GM19324 (cell line): ENCODE results near the gene ADAMTSL5.

ENCODE experiments used
- ATAC-seq: cut with Tn5 transposase; IDR thresholded peaks from one replicate; pipeline ENCODE4 v1.9.1; 2021; ENCODE audit warnings: mild to moderate bottlenecking, moderate library complexity; ENCODE audit not compliant: unreplicated experiment, low FRiP score

The ADAMTSL5 gene

DNA sequence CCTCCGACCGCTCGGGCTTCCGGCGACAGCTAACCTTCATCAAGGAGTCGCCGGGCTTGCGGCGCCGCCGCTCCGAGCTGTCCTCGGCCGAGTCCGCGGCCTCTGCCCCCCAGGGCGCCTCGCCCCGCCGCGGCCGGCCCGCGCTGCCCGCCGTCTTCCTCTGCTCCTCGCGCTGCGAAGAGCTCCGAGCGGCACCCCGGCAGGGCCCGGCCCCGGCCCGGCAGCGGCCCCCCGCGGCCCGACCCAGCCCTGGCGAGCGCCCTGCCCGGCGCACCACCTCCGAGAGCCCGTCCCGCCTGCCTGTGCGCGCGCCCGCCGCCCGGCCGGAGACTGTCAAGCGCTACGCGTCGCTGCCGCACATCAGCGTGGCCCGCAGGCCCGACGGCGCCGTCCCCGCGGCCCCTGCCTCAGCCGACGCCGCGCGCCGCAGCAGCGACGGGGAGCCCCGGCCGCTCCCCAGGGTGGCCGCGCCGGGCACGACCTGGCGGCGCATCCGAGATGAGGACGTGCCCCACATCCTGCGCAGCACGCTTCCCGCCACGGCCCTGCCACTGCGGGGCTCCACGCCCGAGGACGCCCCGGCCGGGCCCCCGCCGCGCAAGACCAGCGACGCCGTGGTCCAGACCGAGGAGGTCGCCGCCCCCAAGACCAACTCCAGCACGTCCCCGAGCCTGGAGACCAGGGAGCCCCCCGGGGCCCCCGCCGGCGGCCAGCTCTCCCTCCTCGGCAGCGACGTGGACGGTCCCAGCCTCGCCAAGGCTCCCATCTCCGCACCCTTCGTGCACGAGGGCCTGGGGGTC is 43.4 kb downstream of the ADAMTSL5 start:
- ATAC-seq: no peak

DNA sequence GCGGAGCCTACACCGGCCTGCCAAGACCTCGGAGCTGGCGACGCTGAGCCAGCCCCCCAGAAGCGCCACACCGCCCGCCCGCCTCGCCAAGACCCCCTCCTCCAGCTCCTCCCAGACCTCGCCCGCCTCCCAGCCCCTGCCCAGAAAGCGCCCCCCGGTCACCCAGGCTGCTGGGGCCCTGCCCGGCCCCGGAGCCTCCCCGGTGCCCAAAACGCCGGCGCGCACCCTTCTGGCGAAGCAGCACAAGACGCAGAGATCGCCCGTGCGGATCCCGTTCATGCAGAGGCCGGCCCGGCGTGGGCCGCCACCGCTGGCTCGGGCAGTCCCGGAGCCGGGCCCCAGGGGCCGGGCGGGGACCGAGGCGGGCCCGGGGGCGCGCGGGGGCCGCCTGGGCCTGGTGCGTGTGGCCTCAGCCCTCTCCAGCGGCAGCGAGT is 44.0 kb downstream of the ADAMTSL5 start:
- ATAC-seq: no peak

DNA sequence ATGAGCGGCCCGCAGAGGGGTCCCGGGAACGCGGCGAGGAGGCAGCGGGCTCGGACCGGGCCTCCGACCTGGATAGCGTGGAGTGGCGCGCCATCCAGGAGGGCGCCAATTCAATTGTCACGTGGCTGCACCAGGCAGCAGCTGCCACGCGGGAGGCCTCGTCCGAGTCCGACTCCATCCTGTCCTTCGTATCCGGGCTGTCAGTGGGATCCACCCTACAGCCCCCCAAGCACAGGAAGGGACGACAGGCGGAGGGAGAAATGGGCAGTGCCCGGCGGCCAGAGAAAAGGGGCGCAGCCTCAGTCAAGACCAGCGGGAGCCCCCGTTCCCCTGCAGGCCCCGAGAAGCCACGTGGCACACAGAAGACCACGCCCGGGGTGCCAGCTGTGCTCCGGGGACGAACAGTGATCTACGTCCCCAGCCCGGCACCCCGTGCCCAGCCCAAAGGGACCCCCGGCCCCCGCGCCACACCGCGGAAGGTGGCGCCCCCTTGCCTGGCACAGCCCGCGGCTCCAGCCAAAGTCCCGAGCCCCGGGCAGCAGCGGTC is 44.5 kb downstream of the ADAMTSL5 start:
- ATAC-seq: no peak

DNA sequence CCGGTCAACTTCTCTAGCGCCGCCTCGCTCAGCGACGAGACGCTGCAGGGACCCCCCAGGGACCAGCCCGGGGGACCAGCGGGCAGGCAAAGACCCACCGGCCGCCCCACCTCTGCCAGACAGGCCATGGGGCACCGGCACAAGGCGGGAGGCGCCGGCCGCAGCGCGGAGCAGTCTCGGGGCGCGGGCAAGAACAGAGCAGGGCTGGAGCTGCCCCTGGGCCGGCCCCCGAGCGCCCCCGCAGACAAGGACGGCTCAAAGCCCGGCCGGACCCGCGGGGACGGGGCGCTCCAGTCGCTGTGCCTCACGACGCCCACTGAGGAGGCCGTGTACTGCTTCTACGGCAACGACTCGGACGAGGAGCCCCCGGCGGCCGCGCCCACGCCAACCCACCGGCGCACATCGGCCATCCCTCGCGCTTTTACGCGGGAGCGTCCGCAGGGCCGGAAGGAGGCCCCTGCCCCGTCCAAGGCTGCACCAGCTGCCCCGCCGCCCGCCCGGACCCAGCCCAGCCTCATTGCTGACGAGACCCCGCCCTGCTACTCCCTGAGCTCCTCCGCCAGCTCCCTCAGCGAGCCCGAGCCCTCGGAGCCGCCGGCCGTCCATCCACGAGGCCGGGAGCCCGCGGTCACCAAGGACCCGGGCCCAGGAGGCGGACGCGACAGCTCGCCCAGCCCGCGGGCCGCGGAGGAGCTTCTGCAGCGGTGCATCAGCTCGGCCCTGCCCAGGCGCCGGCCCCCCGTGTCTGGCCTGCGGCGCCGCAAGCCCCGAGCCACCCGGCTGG is 45.1 kb downstream of the ADAMTSL5 start:
- no peak for ATAC-seq

DNA sequence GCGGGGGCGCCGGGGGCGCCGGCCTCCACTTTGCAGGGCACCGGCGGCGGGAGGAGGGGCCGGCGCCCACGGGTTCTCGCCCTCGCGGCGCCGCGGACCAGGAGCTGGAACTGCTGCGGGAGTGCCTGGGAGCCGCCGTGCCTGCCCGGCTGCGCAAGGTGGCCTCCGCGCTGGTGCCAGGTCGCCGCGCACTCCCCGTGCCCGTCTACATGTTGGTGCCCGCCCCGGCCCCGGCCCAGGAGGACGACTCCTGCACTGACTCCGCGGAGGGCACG is 45.7 kb downstream of the ADAMTSL5 start:
- no peak for ATAC-seq

DNA sequence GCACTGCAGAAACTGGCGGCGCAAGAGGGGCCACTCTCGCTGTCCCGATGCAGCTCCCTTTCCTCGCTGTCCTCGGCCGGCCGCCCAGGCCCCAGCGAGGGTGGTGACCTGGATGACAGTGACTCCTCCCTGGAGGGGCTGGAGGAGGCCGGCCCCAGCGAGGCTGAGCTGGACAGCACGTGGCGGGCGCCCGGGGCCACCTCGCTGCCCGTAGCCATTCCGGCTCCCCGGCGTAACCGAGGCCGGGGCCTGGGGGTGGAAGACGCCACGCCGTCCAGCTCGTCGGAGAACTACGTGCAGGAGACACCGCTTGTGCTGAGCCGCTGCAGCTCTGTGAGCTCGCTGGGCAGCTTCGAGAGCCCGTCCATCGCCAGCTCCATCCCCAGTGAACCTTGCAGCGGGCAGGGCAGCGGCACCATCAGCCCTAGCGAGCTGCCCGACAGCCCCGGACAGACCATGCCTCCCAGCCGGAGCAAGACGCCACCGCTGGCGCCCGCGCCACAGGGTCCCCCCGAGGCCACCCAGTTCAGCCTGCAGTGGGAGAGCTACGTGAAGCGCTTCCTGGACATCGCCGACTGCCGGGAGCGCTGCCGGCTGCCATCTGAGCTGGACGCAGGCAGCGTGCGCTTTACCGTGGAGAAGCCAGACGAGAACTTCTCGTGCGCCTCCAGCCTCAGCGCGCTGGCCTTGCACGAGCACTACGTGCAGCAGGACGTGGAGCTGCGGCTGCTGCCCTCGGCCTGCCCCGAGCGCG is 46.2 kb downstream of the ADAMTSL5 start:
- ATAC-seq: no peak

DNA sequence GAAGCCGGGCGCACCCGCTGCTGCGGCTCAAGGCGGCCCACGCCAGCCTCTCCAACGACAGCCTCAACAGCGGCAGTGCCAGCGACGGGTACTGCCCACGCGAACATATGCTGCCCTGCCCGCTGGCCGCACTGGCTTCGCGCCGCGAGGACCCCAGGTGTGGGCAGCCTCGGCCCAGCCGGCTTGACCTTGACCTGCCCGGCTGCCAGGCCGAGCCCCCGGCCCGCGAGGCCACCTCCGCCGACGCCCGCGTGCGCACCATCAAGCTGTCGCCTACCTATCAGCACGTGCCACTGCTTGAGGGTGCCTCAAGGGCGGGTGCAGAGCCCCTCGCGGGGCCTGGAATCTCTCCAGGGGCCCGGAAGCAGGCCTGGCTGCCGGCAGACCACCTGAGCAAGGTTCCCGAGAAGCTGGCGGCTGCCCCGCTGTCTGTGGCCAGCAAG is 46.8 kb downstream of the ADAMTSL5 start:
- ATAC-seq: no peak

- no peak for ATAC-seq
These were observed 47.4 kb downstream of the ADAMTSL5 start for GRCh38 chr19:1465191-1466016.

DNA sequence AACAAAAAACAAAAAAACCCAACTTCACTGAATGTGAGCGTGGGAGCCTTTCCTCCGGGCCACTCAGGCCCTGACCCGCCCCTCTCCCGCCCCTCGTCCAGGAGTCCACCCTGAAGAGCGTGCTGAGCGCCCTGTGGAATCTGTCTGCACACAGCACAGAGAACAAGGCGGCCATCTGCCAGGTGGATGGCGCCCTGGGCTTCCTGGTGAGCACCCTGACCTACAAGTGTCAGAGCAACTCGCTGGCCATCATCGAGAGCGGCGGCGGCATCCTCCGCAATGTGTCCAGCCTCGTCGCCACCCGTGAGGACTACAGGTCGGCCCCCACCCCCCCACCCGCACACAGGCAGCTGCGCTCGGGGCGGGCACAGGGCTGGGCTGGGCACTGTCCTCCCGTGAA is 51.0 kb downstream of the ADAMTSL5 start:
- ATAC-seq: no peak

DNA sequence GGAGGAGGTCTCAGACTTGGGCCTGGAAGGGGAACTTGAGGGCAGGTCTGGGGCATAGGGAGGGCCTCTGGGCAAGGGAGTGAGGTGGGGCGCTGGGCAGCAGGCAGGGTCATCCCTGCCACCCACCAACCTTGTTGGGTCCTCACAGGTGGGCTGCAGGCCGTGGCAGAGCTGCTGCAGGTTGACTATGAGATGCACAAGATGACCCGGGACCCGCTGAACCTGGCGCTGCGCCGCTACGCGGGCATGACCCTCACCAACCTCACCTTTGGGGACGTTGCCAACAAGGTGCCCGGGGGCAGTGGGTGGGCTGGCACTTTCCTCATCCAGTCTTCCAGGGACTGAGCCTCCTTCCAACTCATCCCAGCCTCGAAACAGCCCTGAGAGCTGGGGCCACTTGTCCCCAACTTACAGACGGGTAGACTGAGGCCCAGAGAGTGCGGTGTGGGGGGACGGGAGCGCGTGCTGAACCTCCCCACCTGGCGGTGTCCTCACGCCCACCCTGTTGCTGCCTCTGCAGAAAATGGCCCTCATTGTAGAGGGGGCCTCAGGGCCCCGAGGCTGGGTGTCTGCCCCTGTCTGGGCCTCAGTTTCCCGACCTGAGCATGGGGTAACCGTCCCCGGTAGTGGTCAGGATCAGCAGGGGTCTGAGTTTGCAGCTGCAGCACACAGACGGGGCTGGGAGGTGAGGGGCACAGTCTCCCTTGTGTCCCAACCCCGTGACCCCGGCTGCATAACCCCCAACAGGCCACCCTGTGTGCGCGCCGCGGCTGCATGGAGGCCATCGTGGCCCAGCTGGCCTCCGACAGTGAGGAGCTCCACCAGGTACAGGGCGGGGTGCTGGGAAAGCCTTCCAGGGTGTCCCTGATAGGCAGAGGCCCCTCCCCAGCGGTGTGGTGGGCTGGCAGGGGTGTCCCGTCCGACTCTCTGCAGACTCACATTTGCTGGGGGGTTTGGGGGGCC is 52.5 kb downstream of the ADAMTSL5 start:
- ATAC-seq: no peak

- ATAC-seq: no peak
These were observed 53.3 kb downstream of the ADAMTSL5 start for GRCh38 chr19:1459479-1459878.

DNA sequence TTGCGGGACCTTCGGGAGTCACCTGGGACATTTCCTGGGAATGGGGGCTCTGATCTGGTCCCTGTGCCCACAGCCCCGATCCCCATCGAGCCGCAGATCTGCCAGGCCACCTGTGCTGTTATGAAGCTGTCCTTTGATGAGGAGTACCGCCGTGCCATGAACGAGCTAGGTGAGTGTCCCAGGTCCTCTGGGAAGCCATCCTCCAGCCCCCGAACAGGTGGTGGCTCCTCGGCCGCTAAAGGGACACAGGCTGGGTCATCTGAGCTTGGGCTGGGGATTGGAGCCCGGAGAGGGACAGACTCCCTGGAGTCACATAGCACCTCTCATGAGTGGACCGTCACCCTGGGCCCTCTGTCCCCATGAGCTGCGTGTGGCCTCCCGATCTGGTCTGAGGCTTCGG is 54.9 kb downstream of the ADAMTSL5 start:
- no peak for ATAC-seq

GRCh38 chr19:1457031-1457739 is 55.6 kb downstream of the ADAMTSL5 start:
- no peak for ATAC-seq

GRCh38 chr19:1456121-1456900 is 56.5 kb downstream of the ADAMTSL5 start:
- ATAC-seq: no peak

DNA sequence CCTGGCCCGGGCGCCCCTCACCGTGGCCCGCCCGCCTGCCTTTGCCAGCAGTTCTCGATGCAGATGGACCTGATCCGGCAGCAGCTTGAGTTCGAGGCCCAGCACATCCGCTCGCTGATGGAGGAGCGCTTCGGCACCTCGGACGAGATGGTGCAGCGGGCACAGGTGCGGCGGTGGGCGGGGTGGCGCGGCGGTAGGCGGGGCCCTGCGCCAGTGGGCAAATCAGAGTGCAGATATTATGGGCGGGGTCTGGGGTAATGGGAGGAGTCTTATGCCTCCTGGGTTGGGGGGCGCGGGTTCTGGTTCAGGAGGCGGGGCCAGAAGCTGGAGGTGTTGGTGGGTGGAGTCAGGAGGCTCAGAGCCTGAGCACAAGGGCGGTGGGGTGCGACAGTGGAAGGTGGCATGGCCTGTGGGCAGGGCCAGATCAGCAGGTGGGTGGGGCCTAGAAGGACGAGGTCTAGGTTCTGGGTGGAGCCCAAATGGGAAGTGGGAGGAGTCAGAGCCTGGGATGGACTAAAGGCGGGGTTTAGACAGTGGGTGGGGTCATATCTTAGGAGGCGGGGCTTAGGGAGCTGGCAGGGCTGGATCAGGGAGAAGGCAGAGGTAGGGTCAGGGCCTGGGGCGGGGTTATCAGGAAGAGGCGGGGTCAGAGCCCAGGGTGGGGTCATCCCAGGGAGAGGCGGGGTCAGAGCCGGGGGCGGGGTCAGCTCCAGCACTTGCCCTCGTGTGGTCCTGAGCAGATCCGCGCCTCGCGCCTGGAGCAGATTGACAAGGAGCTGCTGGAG is 57.3 kb downstream of the ADAMTSL5 start:
- ATAC-seq: no peak
